IMR-90 (cell line): ENCODE data around the gene DRC3. TPM values are rescaled to one million over a fixed set of nuclear protein-coding genes. Genes with fewer than 3 reads are reported as not detected.

ENCODE experiments used
- BHLHE40 ChIP-seq: fragments of 150-350 bp; IDR thresholded peaks from 2 replicates; pipeline ENCODE4 v1.6.1; 2016; ENCODE audit warnings: mild to moderate bottlenecking, low read depth, low read length
- MAFK ChIP-seq: IDR thresholded peaks from 2 replicates; pipeline ENCODE4 v1.6.1; 2012; ENCODE audit warnings: low read depth, low read length, improper control_type of control experiment
- RCOR1 ChIP-seq: IDR thresholded peaks from 2 replicates; pipeline ENCODE4 v1.6.1; 2012; ENCODE audit warnings: mild to moderate bottlenecking, low read length, improper control_type of control experiment; ENCODE audit not compliant: insufficient replicate concordance
- USF2 ChIP-seq: fragments of 150-350 bp; IDR thresholded peaks from 2 replicates; pipeline ENCODE4 v1.6.1; 2017; ENCODE audit warnings: mild to moderate bottlenecking, antibody characterized with exemption, low read length, low read depth
- polyA plus RNA-seq, 3 experiments: library from polyadenylated mRNA; depleted of rRNA; stranded (reverse); fragments of >200 nt; gene quantifications; 2 replicates each; pipeline ENCODE4 v1.2.3, GENCODE V29; 2012; ENCODE audit warnings: low replicate concordance in 1 of 3
- total RNA-seq: library from RNA; depleted of rRNA; stranded (reverse); fragments of >200 nt; gene quantifications from 2 replicates; pipeline ENCODE4 v1.2.3, GENCODE V29; 2012

The DRC3 gene
- total and polyA plus RNA-seq, 2 of the 4 experiments (the other 2 are of a cell fraction) = 0.55 to 0.72 TPM

GRCh38 chr17:17972126-17972951, at the start of gene DRC3, which contains the start of gene TOM1L2 (continued):
- TF ChIP-seq BHLHE40 (peak; percentile 92), RCOR1 (no peak), MAFK (no peak), USF2 (peak; percentile 98)
